SK-N-MC (cell line): ENCODE results near the gene BCAT1.
A peak's percentile ranks its signal among the peaks of the same experiment; 100 is the strongest.

Experiments
- DNase-seq: peaks from one replicate; pipeline ENCODE4 v3.0.0-alpha.2; 2011; ENCODE audit warnings: low read depth, low spot score
- H3K27ac ChIP-seq: fragments of 200-600 bp; sonication (generic); 2 replicates; pipeline ENCODE4 v1.5.1; 2016; ENCODE audit warnings: mixed run types
- H3K36me3 ChIP-seq: fragments of 200-600 bp; sonication (generic); 2 replicates; pipeline ENCODE4 v1.6.1; 2017; ENCODE audit warnings: antibody characterized with exemption, low read length, mixed read lengths; ENCODE audit not compliant: insufficient read depth
- H3K4me3 ChIP-seq: fragments of 200-600 bp; sonication (generic); 2 replicates; pipeline ENCODE4 v1.5.1; 2016
- H3K9ac ChIP-seq: fragments of 200-600 bp; sonication (generic); 2 replicates; pipeline ENCODE4 v1.8.0; 2017; ENCODE audit warnings: mixed run types, mixed read lengths; ENCODE audit not compliant: insufficient read length
- H3K9me3 ChIP-seq: fragments of 200-600 bp; sonication (generic); 2 replicates; pipeline ENCODE4 v1.6.1; 2017; ENCODE audit warnings: low read depth, mild to moderate bottlenecking, antibody characterized with exemption, low read length, moderate library complexity, mixed read lengths
- EZH2 ChIP-seq: fragments of 200-600 bp; sonication (generic); IDR thresholded peaks from one replicate; pipeline ENCODE4 v1.6.1; 2017; ENCODE audit warnings: antibody characterized with exemption
- FOXP2 ChIP-seq: optimal IDR thresholded peaks from 2 replicates; pipeline ENCODE3; 2011; ENCODE audit warnings: mild to moderate bottlenecking, moderate library complexity; ENCODE audit not compliant: insufficient read depth; ENCODE audit errors: extremely low read length, control extremely low read depth
- POLR2AphosphoS5 ChIP-seq: IDR thresholded peaks from 2 replicates; pipeline ENCODE4 v1.6.1; 2012; ENCODE audit warnings: mild to moderate bottlenecking, low read depth, low read length, borderline replicate concordance

The BCAT1 gene, protein sequence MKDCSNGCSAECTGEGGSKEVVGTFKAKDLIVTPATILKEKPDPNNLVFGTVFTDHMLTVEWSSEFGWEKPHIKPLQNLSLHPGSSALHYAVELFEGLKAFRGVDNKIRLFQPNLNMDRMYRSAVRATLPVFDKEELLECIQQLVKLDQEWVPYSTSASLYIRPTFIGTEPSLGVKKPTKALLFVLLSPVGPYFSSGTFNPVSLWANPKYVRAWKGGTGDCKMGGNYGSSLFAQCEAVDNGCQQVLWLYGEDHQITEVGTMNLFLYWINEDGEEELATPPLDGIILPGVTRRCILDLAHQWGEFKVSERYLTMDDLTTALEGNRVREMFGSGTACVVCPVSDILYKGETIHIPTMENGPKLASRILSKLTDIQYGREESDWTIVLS

GRCh38 chr12:24948757-24949722 lies at the start of gene BCAT1:
BCAT1 (minus strand) TSS chr12:24949101; CDS start chr12:24948932, 169 bp downstream.
- DNase-seq: no peak
- no peak for TF ChIP-seq EZH2
- TF ChIP-seq POLR2AphosphoS5: peak; percentile 47
- Histone ChIP-seq H3K27ac (peak within 1 kb of the TSS; percentile 99), H3K9ac (peak within 1 kb of the TSS; percentile 96), H3K36me3 (peaks cover 21% of the 10 kb centered on the region), H3K4me3 (peak within 1 kb of the TSS; percentile 88), H3K9me3 (no peaks in the 10 kb centered on the region)

GRCh38 chr12:24997970-24998582 lies 49.2 kb upstream of the BCAT1 start:
- DNase-seq: peak; percentile 92
- no peak overlapping the region for H3K9ac ChIP-seq
- no peaks in the 10 kb centered on the region for H3K36me3 ChIP-seq
- peak; percentile 61 for TF ChIP-seq FOXP2
- peak; percentile 50; the same call in 1 of the 2 replicates for TF ChIP-seq POLR2AphosphoS5
- TF ChIP-seq EZH2: no peak
- peak overlapping the region; percentile 89 for H3K27ac ChIP-seq
- peak overlapping the region; percentile 68 for H3K4me3 ChIP-seq
- H3K9me3 ChIP-seq: no peaks in the 10 kb centered on the region

GRCh38 chr12:24997496-24997895 lies 48.6 kb upstream of the BCAT1 start:
- TF ChIP-seq POLR2AphosphoS5 (no peak), EZH2 (no peak), FOXP2 (no peak)
- peak overlapping the region; percentile 68 for H3K4me3 ChIP-seq
- H3K27ac ChIP-seq: peak overlapping the region; percentile 89

GRCh38 chr12:24996820-24997219 lies 47.9 kb upstream of the BCAT1 start:
- H3K9ac ChIP-seq: no peak overlapping the region
- H3K27ac ChIP-seq: no peak overlapping the region
- no peak for DNase-seq
- no peak overlapping the region for H3K4me3 ChIP-seq
- H3K9me3 ChIP-seq: no peaks in the 10 kb centered on the region
- TF ChIP-seq FOXP2 (no peak), POLR2AphosphoS5 (no peak), EZH2 (no peak)
- H3K36me3 ChIP-seq: no peaks in the 10 kb centered on the region

More at GRCh38 chr12:24997496-24997895, 48.6 kb upstream of the BCAT1 start:
- no peak for DNase-seq
- Histone ChIP-seq H3K9me3 (no peaks in the 10 kb centered on the region), H3K36me3 (no peaks in the 10 kb centered on the region), H3K9ac (no peak overlapping the region)

DNA sequence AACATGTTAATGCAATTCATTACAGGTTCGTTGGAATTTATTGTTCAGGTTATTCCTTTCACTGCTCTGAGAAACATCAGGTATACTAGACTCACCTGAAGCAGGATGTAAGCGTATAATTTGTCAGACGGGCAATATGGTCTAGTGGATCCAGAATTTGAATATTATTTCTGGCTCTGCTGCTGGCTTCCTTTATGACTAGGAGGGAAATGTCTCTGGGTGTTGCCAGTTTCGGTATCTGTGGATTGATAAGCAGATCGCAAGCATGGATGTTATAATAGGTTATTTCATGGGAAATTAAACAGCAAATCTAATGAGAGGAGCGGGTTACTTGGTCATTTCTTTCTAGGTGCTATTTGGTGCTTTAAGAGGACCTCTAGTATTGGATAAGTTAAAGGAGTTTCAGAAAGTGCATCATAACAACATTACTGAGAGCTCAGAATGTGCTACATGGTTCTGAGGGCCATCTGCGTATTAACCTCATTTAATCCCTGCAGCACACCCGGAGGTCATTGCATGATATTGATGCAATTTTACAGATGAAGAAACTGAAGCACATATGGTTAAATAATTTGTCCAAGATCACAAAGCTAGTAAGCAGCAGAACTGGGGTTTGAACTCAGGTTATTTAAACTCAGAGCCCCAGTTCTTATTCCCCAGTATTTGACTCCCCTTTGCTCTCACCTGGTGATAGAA lies 47.3 kb upstream of the BCAT1 start:
- no peaks in the 10 kb centered on the region for H3K36me3 ChIP-seq
- no peak overlapping the region for H3K27ac ChIP-seq
- no peaks in the 10 kb centered on the region for H3K9me3 ChIP-seq
- TF ChIP-seq POLR2AphosphoS5 (no peak), FOXP2 (no peak), EZH2 (no peak)
- H3K9ac ChIP-seq: no peak overlapping the region
- DNase-seq: no peak
- no peak overlapping the region for H3K4me3 ChIP-seq

DNA sequence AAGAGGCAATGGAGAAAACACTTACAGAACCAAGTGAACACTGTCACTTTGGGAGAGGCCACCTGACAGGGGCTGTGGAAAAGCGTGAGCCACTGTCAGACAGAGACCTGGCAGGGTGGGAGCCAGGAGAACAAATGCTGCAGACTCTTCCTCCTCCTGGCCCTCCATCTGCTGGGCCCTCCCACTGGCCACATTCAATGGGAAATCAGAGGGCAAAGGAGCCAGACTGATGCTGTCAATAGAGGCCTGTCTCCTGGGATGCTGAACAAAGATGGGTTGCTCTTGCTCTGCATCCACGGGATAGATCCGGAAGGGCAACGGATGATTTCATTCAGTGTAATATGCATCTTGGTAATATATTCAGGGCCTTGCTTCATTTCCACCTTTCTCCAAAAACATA lies 44.9 kb upstream of the BCAT1 start:
- H3K4me3 ChIP-seq: no peak overlapping the region

GRCh38 chr12:24991209-24992049 lies 42.5 kb upstream of the BCAT1 start:
- Histone ChIP-seq H3K36me3 (no peaks in the 10 kb centered on the region), H3K9me3 (no peaks in the 10 kb centered on the region), H3K27ac (no peak overlapping the region), H3K9ac (no peak overlapping the region), H3K4me3 (no peak overlapping the region)
- no peak for TF ChIP-seq FOXP2
- no peak for TF ChIP-seq POLR2AphosphoS5
- TF ChIP-seq EZH2: no peak
- DNase-seq: peak; percentile 57

More for the DNA sequence above, 44.9 kb upstream of the BCAT1 start:
- TF ChIP-seq POLR2AphosphoS5 (no peak), FOXP2 (no peak), EZH2 (no peak)
- H3K9me3 ChIP-seq: no peaks in the 10 kb centered on the region
- no peak for DNase-seq
- no peak overlapping the region for H3K9ac ChIP-seq
- H3K36me3 ChIP-seq: no peaks in the 10 kb centered on the region
- no peak overlapping the region for H3K27ac ChIP-seq
